BE2C (cell line): ENCODE results near the gene RRP15.

ENCODE experiments used
- DNase-seq: peaks from one replicate; pipeline ENCODE4 v3.0.0-alpha.2; 2020
- H3K27me3 ChIP-seq: fragments of 250-450 bp; sonication (Bioruptor Pico); 2 replicates; pipeline ENCODE4 v1.5.1; 2020; ENCODE audit warnings: mild to moderate bottlenecking
- H3K36me3 ChIP-seq: fragments of 250-450 bp; sonication (Bioruptor Pico); 2 replicates; pipeline ENCODE4 v1.5.1; 2020; ENCODE audit warnings: mild to moderate bottlenecking
- H3K4me1 ChIP-seq: fragments of 250-450 bp; sonication (Bioruptor Pico); 2 replicates; pipeline ENCODE4 v1.5.1; 2020
- H3K4me3 ChIP-seq: 2 replicates; pipeline ENCODE4 v1.5.1; 2011; ENCODE audit warnings: low read depth, low read length
- H3K9me3 ChIP-seq: fragments of 250-450 bp; sonication (Bioruptor Pico); 2 replicates; pipeline ENCODE4 v1.5.1; 2020
- TF ChIP-seq, protein P1 (sequence below): IDR thresholded peaks from 2 replicates; pipeline ENCODE4 v1.5.1; 2012; ENCODE audit warnings: mild to moderate bottlenecking, low read depth, low read length

Gene RRP15

DNA sequence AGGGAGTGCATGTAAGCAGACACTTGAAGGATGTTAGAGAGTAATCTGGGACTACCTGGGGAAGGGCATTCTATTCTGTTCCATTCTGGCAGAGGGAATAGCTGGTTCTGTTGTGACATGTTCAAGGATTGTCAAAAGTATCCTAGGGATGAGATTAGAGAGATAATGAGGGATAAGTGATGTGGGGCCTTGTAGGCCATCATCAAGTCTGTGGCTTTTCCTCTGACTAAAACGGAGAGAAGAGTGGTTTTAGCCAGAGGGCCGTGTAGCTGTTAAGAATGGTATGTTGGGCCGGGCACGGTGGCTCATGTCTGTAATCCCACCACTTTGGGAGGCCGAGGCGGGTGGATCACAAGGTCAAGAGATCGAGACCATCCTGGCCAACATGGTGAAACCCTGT is 83.6 kb downstream of the RRP15 start:
- no peak overlapping the region for H3K4me3 ChIP-seq
- TF ChIP-seq, protein P1, sequence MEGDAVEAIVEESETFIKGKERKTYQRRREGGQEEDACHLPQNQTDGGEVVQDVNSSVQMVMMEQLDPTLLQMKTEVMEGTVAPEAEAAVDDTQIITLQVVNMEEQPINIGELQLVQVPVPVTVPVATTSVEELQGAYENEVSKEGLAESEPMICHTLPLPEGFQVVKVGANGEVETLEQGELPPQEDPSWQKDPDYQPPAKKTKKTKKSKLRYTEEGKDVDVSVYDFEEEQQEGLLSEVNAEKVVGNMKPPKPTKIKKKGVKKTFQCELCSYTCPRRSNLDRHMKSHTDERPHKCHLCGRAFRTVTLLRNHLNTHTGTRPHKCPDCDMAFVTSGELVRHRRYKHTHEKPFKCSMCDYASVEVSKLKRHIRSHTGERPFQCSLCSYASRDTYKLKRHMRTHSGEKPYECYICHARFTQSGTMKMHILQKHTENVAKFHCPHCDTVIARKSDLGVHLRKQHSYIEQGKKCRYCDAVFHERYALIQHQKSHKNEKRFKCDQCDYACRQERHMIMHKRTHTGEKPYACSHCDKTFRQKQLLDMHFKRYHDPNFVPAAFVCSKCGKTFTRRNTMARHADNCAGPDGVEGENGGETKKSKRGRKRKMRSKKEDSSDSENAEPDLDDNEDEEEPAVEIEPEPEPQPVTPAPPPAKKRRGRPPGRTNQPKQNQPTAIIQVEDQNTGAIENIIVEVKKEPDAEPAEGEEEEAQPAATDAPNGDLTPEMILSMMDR = no peak
- DNase-seq = no peak
- H3K4me1 ChIP-seq = no peaks in the 10 kb centered on the region
- no peaks in the 10 kb centered on the region for H3K9me3 ChIP-seq
- no peaks in the 10 kb centered on the region for H3K27me3 ChIP-seq
- H3K36me3 ChIP-seq = no peaks in the 10 kb centered on the region

DNA sequence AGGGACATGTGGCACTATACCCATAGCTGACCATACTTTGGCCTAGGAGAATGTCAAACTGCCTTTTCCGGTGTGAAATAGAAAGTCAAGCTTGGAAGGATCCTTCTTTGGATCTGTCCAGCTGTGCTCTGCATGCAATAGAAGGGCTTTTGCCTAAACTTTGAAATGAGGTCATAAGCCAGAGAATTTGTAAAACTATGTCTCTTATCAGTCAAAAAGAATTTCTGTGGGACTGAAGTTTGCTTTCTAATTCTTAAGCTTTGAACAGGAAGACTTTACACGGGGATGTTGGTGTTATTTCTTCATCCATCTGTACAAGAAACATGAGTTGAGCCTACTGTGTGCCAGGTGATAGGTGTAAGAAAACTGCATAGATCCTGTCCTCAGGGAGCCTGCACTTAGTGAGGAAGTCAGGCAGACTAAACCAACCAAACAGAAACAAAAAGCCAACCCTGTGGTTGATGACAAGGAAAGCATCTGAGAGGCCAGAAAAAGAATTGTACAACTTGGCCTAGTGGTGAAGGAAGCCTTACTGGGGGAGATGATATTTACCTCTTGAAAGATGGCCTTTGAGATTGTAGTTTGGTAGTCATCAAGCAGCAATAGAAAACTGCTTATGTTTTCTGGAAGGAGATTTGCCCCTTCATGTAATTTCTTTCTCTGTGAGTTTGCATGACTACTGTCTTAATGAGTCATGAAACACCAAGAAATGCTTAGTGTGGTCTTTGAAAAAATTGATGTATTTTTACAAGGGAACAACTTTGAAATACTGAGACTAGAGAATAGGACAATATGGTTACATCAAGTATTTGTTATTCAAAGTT is 84.8 kb downstream of the RRP15 start:
- H3K4me1 ChIP-seq = no peaks in the 10 kb centered on the region
- H3K36me3 ChIP-seq = no peaks in the 10 kb centered on the region
- no peak overlapping the region for H3K4me3 ChIP-seq
- DNase-seq = no peak
- no peaks in the 10 kb centered on the region for H3K9me3 ChIP-seq
- TF ChIP-seq, protein P1 = no peak
- no peaks in the 10 kb centered on the region for H3K27me3 ChIP-seq

DNA sequence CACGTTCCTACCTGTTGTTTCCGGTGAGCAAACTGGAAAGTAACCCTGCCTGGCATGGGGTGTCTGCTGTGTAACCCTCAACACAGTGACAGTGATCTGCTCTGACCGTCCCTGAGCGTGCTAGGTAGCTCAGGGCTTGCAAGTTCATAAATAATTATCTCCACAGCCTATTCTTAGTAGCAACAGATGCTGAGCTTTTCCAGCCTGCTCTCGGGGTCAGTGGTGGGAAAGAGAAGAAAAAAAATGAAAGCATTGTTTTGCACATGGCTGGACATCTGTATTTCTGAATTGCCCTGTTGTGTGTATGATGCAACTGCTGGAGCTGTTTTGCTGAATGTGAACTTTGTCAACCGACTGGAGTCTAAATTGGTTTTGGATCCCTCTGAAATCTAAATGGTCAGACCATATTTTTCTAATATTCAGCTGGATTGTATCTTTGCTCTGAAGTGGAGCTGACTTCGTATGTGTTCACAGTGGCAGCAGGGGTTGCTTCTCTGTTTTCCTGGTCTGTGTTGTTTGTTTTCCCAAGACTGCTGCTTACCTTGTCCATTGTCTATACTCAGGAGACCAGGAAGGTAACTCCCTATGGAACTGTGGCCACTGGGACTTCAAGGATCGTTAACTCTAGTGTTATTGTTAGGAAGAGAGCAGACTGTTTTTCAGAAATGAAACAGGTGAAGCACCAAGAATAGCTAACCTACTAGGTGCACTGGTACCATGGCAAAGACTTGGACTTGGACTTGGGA is 87.0 kb downstream of the RRP15 start:
- TF ChIP-seq, protein P1 = no peak
- H3K9me3 ChIP-seq = no peaks in the 10 kb centered on the region
- no peaks in the 10 kb centered on the region for H3K36me3 ChIP-seq
- H3K27me3 ChIP-seq = no peaks in the 10 kb centered on the region
- no peaks in the 10 kb centered on the region for H3K4me1 ChIP-seq
- no peak for DNase-seq
- no peak overlapping the region for H3K4me3 ChIP-seq

DNA sequence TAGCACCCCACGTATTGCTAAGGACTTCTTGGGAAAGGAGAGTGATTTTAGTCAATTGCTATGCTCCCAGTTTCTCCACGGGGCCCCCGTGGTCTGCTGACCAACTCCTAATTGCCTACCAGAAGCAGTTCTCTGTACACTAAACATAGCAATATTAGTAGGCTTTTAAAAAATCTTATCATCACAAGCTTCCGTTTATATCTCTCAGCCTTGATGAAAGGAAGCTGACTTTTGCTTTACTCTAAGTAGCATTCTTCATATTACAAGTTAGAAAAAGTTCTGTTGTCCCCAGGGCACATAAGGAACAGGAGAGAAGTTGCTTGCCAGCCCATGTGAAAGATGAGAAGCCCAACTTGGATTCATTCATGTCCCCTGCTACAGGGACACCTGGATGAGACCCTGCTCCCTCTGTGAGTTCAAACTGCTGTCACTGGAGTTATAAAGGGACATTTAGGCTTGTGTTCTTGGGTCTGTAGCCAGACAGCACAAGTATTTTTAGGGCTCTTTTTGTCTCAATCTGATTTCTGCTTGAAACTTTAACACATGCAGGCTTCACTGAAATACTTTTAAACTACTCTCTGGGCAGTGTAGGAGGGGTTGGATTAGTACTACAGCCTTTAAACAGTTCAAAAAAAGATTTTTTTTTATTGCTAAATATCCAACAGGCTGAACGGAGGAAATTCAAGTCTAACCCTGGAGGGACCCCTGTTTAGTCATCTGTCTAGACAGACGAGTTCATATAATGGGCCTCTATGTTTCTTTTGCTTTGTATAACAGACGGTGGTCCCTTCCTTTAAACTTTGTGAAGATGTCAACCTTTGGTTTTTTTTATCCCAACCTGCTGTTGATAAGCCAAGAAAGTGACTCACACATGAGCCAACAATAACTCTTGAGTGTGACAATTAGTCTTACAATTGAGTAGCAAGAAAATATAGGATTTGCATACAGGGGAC is 89.6 kb downstream of the RRP15 start:
- DNase-seq = no peak
- Histone ChIP-seq H3K4me1 (no peaks in the 10 kb centered on the region), H3K9me3 (no peaks in the 10 kb centered on the region), H3K27me3 (no peaks in the 10 kb centered on the region), H3K36me3 (no peaks in the 10 kb centered on the region), H3K4me3 (no peak overlapping the region)
- TF ChIP-seq, protein P1 = no peak

DNA sequence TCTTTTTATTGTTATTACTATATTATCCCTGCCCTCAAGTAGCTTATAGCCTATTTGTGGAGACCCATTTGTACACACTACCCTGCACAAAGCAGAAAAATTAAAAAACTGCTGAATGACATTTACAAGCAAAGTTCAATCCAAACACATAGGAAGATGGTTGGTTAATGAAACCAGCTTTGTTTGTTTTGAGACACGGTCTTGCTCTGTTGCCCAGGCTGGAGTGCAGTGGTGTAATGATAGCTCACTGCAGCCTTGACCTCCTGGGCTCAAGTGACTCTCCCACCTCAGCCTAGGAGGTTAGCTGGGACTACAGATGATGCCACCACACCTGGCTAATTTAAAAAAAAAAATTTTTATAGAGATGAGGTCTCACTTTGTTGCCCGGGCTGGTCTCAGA is 91.6 kb downstream of the RRP15 start:
- H3K36me3 ChIP-seq = no peaks in the 10 kb centered on the region
- H3K27me3 ChIP-seq = no peaks in the 10 kb centered on the region
- TF ChIP-seq, protein P1 = no peak
- H3K4me3 ChIP-seq = no peak overlapping the region
- no peaks in the 10 kb centered on the region for H3K4me1 ChIP-seq
- no peaks in the 10 kb centered on the region for H3K9me3 ChIP-seq
- DNase-seq = no peak
